Activated CD8-positive, alpha-beta memory T cell treated with anti-CD3 and anti-CD28 coated beads, Interleukin-2, amount 10 ng/mL, durations not matched to agents 7 days and 5 days (primary cell): Measurements from ENCODE around the gene C7orf33. TPM values are rescaled to one million over a fixed set of nuclear protein-coding genes. Genes with fewer than 3 reads are reported as not detected.
"Not testable (repeated sequence)": the region's sequence is repeated elsewhere in the genome, so short reads cannot be mapped to it uniquely, and the experiment has no call there.

ENCODE experiments used
- ATAC-seq: fragments of 150-1000 bp; cut with Tn5 transposase; one replicate; pipeline ENCODE4 v1.10.0; 2021; ENCODE audit warnings: moderate library complexity
- CTCF ChIA-PET: fragments of 350-600 bp; sonication (Branson Sonifier 250); formaldehyde crosslinking; loops from one replicate; lab custom pipeline; 2021; ENCODE audit warnings: antibody characterized with exemption; lab: Charles Lee
- DNase-seq: peaks from one replicate; pipeline ENCODE4 v3.0.0-alpha.2; 2020
- H3K27ac Mint-ChIP-seq: one replicate; pipeline ENCODE4 v1.8.0; 2021; ENCODE audit warnings: mild to moderate bottlenecking, mixed read lengths
- H3K27me3 Mint-ChIP-seq: one replicate; pipeline ENCODE4 v1.8.0; 2021; ENCODE audit warnings: mixed read lengths
- H3K36me3 Mint-ChIP-seq: one replicate; pipeline ENCODE4 v1.8.0; 2021; ENCODE audit warnings: mild to moderate bottlenecking, mixed read lengths
- H3K4me1 Mint-ChIP-seq: one replicate; pipeline ENCODE4 v1.8.0; 2021; ENCODE audit warnings: mixed read lengths
- H3K4me3 Mint-ChIP-seq: one replicate; pipeline ENCODE4 v1.8.0; 2021; ENCODE audit warnings: mild to moderate bottlenecking, moderate library complexity, mixed read lengths
- H3K9me3 Mint-ChIP-seq: one replicate; pipeline ENCODE4 v1.8.0; 2022; ENCODE audit warnings: low read depth, mixed read lengths
- total RNA-seq, 2 experiments: library from RNA; stranded (reverse); gene quantifications; one replicate each; pipeline ENCODE4 v1.2.3, GENCODE V29; 2021

Gene C7orf33
- total RNA-seq, 2 experiments from 2014 or later: not detected

GRCh38 chr7:148587076-148587475, 3.5 kb upstream of the C7orf33 start:
- Mint-ChIP-seq H3K4me3 (no peak overlapping the region), H3K36me3 (peaks cover 1% of the 10 kb centered on the region), H3K4me1 (peaks cover 21% of the 10 kb centered on the region), H3K27ac (no peak overlapping the region), H3K9me3 (no peaks in the 10 kb centered on the region), H3K27me3 (peaks cover 53% of the 10 kb centered on the region)
- ATAC-seq (no peak), DNase-seq (no peak)
- CTCF ChIA-PET: interaction anchor here (1.1 to 1.9 kb wide), 2 partner anchors 13 to 376 kb away, joined by 3 to 5 read pairs; no protein-coding TSS in a partner anchor

DNA sequence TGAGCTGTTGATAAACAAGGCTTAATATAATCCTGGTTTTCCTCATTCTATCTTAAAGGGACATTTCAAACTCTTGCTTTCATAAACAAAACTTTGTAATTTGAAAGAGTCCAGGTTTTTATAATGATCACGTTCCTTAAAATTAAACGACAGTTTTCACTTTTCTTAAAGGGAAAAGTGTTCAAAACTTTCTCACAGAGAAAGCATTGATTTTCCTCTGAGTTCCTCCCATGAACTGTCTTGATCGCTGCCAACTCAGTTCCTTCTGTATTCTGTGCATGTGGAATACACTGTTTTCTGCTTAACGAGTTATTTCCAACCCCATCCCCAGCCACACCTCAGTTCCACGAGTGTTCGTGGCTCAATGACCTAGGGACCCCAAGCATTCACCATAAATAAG, 2.4 kb upstream of the C7orf33 start:
- Mint-ChIP-seq H3K4me1 (peaks cover 21% of the 10 kb centered on the region), H3K27me3 (peaks cover 53% of the 10 kb centered on the region), H3K4me3 (no peak overlapping the region), H3K36me3 (peaks cover 1% of the 10 kb centered on the region), H3K27ac (no peak overlapping the region), H3K9me3 (no peaks in the 10 kb centered on the region)
- ATAC-seq (no peak), DNase-seq (no peak)
- CTCF ChIA-PET: interaction anchor here (2.0 kb wide), 1 partner anchor 378 kb away, joined by 4 read pairs; no protein-coding TSS in a partner anchor

DNA sequence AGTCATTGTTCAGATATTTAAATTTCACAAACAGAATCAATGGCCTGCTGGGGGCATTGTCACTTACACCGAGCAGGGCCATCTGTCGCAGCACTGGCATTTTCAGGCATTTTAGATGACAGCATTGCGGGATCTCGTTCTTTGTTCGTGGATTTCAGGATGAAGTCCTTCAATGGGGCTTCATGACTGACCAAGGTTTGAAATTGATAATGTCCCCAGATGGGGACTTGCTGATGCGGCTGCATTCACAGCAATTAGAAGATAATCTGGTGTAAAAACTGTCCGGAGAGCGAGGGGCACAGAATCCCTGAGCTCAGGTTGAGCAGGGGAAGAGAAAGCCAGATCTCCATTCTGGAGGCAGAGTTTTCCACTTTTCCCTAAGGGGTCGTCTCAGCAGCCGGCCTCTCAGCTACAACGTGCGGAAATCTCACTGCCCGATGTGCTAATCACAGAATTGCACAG, 1.9 kb upstream of the C7orf33 start:
- Mint-ChIP-seq H3K27ac (no peak overlapping the region), H3K4me3 (no peak overlapping the region), H3K9me3 (peaks cover under 1% of the 10 kb centered on the region), H3K4me1 (peaks cover 18% of the 10 kb centered on the region), H3K36me3 (peaks cover 2% of the 10 kb centered on the region), H3K27me3 (peaks cover 56% of the 10 kb centered on the region)
- ATAC-seq (no peak), DNase-seq (no peak)
- CTCF ChIA-PET: interaction anchor here (2.0 kb wide), 1 partner anchor 378 kb away, joined by 4 read pairs; no protein-coding TSS in a partner anchor

DNA sequence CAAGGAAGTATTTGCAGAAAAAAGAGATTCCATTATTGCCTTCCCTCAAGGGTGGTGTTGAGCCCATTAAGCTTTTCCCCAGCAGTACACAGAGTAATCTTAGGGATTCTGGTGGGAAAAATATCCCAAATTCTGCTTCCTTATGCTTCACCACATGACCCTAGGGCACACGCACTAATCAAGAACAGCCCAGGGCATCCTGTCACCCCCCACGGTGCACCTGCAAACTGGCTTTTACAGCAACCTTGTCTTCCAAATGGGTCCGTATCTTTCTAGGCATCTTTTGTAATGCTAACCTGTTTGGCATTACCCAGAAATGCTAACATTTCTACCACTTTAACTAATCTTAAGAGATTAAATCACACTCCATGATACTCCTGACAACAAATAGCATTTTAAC, 926 bp upstream of the C7orf33 start:
- no peak overlapping the region for H3K27ac Mint-ChIP-seq
- CTCF ChIA-PET: interaction anchor here (2.0 kb wide), 1 partner anchor 377 kb away, joined by 4 read pairs; no protein-coding TSS in a partner anchor
- peaks cover 4% of the 10 kb centered on the region for H3K36me3 Mint-ChIP-seq
- peaks cover 3% of the 10 kb centered on the region for H3K9me3 Mint-ChIP-seq
- H3K4me3 Mint-ChIP-seq: no peak overlapping the region
- peaks cover 10% of the 10 kb centered on the region for H3K4me1 Mint-ChIP-seq
- peaks cover 58% of the 10 kb centered on the region for H3K27me3 Mint-ChIP-seq
- no peak for ATAC-seq
- no peak for DNase-seq

- Mint-ChIP-seq H3K27ac (peak overlapping the region; percentile 67), H3K4me1 (peaks cover 11% of the 10 kb centered on the region), H3K27me3 (peaks cover 30% of the 10 kb centered on the region), H3K9me3 (peaks cover 12% of the 10 kb centered on the region), H3K36me3 (peaks cover 18% of the 10 kb centered on the region)
- DNase-seq: peak; percentile 8
- H3K4me3 Mint-ChIP-seq, ATAC-seq, CTCF ChIA-PET: not testable (repeated sequence)
Measured at GRCh38 chr7:148596354-148596753, 5.8 kb downstream of the C7orf33 start.

DNA sequence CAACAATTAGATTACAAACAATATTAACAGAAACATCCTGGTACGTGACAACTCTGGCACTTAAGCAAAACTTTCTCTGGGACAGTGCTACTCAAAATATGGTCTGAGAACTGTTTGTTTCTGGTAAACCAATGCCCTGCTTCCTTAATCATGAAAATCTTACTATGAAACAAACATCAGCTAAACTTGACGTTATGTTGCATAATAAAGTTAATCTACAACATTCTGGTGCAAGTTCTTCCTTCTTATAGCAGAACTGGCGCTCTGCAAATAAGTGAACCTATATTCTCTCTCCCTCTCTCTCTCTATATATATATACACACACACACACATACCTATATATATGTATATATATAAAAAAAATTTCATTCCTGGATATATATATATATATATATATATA, 7.8 kb downstream of the C7orf33 start:
- Mint-ChIP-seq H3K4me3 (no peak overlapping the region), H3K4me1 (peaks cover 11% of the 10 kb centered on the region), H3K27ac (no peak overlapping the region), H3K9me3 (peaks cover 12% of the 10 kb centered on the region), H3K27me3 (peaks cover 31% of the 10 kb centered on the region), H3K36me3 (peaks cover 18% of the 10 kb centered on the region)
- no peak for ATAC-seq
- no peak for DNase-seq
- CTCF ChIA-PET: no interaction called here

DNA sequence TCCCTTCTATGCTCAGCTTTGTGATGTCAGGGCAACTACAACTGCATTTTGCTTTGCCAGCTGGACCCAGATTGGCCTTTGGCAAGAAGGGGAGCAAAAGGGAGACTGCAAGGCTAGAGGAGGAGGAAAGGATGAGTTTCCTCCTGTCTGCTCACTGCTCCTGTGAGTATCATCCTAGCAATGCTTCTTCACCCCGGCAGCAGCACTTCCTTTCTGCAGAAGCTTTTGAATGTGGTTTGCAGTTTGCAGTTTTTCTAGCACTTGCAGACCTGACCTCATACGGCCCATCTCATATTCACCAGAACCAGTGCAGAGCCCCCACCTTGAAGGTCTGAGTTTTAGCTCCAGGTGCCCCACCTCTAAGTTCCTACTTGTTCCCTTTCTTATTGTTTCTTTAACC, 14.8 kb downstream of the C7orf33 start:
- ATAC-seq: no peak
- Mint-ChIP-seq H3K36me3 (peaks cover 12% of the 10 kb centered on the region), H3K4me3 (no peak overlapping the region), H3K4me1 (peaks cover 14% of the 10 kb centered on the region), H3K9me3 (peaks cover 8% of the 10 kb centered on the region), H3K27me3 (peaks cover 57% of the 10 kb centered on the region), H3K27ac (no peak overlapping the region)
- DNase-seq: no peak
- CTCF ChIA-PET: interaction anchor here (1.2 kb wide), 1 partner anchor 10 kb away, joined by 3 read pairs; no protein-coding TSS in a partner anchor

GRCh38 chr7:148607151-148607661, 16.6 kb downstream of the C7orf33 start:
- CTCF ChIA-PET: no interaction called here
- DNase-seq (no peak), ATAC-seq (no peak)
- Mint-ChIP-seq H3K36me3 (peaks cover 12% of the 10 kb centered on the region), H3K27me3 (peaks cover 62% of the 10 kb centered on the region), H3K27ac (no peak overlapping the region), H3K4me1 (peaks cover 14% of the 10 kb centered on the region), H3K9me3 (peaks cover 8% of the 10 kb centered on the region), H3K4me3 (no peak overlapping the region)

DNA sequence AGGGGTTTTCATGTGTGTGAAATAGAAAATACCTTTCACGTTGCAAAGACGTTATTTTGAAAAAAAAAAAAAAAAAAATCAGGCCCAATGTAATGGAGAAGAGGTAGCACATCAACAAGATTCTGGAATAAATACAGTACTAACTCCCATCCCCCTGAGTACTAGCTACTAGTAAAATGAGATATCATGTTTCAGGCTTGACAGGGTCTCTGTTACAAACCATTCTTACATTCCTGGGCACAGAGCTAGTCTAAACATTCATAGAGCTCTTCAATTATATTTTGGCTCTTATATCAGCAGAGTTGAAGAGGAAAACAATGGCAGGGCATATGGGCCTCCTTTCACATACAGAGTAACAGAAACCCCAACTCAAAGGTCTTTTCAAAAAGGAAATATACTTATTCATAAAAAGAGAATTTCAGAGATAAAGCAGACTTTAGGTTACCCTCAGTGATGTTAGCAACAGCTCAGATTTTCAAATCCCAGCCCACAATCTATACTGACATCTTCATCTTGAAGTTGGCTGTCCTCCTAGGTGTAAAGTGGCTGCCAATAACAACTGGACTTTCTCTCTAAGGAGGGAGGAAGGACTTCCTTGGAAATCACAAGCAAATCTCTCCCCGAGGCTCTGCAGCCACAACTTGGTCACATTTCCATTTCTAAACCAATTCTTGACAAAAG, 18.6 kb downstream of the C7orf33 start:
- no peak overlapping the region for H3K4me3 Mint-ChIP-seq
- ATAC-seq (no peak), DNase-seq (no peak)
- peaks cover 8% of the 10 kb centered on the region for H3K9me3 Mint-ChIP-seq
- H3K4me1 Mint-ChIP-seq: peaks cover 14% of the 10 kb centered on the region
- peaks cover 66% of the 10 kb centered on the region for H3K27me3 Mint-ChIP-seq
- H3K27ac Mint-ChIP-seq: no peak overlapping the region
- CTCF ChIA-PET: interaction anchor here (0.8 to 1.1 kb wide), 2 partner anchors 14 to 16 kb away, joined by 3 to 4 read pairs; no protein-coding TSS in a partner anchor
- H3K36me3 Mint-ChIP-seq: peaks cover 12% of the 10 kb centered on the region

DNA sequence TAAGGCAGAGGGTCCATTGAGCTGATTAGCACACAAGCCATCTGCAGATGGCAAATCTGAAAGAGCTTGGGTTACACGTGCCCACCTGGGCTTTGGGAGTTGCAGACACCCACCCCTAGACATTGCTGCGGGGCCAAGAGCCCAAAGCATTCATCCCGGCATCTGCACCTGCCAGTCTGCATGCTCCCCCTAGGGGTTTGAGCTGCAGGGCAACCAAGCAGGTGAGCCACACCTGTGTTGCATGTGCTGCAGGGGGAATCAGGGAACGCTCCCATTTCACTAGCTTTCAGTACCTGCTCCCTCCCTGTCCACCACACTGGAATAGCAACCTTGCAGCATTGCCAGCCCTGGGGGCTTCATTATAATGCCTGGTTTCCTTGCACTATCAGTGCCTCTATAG, 21.1 kb downstream of the C7orf33 start:
- H3K9me3 Mint-ChIP-seq: no peaks in the 10 kb centered on the region
- no peak overlapping the region for H3K4me3 Mint-ChIP-seq
- no peak for DNase-seq
- CTCF ChIA-PET: no interaction called here
- peaks cover 2% of the 10 kb centered on the region for H3K36me3 Mint-ChIP-seq
- peaks cover 9% of the 10 kb centered on the region for H3K4me1 Mint-ChIP-seq
- ATAC-seq: no peak
- peaks cover 70% of the 10 kb centered on the region for H3K27me3 Mint-ChIP-seq
- no peak overlapping the region for H3K27ac Mint-ChIP-seq

GRCh38 chr7:148615085-148615730, 24.6 kb downstream of the C7orf33 start:
- H3K9me3 Mint-ChIP-seq: peaks cover 14% of the 10 kb centered on the region
- H3K36me3 Mint-ChIP-seq: peaks cover 11% of the 10 kb centered on the region
- DNase-seq (no peak), ATAC-seq (no peak)
- H3K27ac Mint-ChIP-seq: no peak overlapping the region
- CTCF ChIA-PET: no interaction called here
- peaks cover 65% of the 10 kb centered on the region for H3K27me3 Mint-ChIP-seq
- no peak overlapping the region for H3K4me3 Mint-ChIP-seq
- H3K4me1 Mint-ChIP-seq: no peaks in the 10 kb centered on the region

DNA sequence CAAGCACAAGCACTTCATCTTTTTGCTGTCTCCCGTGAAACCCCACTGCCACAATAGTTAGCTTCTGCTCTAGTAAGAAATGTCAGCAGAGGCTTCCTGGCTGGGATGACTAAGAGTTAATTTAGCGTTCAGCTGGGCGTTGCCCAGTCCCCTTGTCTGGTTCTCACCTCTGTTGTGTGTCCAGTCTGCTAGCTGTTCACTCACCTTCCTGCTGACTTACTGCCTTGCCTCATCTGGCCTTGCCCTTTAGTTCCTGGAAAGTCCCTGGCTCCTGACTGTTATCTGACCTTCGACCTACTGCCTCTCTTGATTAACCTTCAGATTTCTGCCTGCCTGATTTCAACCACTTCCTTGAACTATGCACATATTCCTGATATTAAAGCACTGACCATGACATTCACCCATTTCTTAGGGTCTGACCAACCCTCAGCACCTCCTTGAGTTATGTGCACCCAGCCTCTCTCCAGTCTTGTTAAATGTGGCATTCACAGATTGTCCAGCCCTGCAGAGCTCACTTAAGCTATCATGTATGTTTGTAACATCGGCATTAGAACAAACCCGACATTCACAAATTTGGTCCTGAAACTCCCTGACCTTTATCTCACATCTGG, 30.3 kb downstream of the C7orf33 start:
- CTCF ChIA-PET: no interaction called here
- ATAC-seq (no peak), DNase-seq (no peak)
- Mint-ChIP-seq H3K4me1 (peaks cover 16% of the 10 kb centered on the region), H3K27me3 (peaks cover 68% of the 10 kb centered on the region), H3K9me3 (peaks cover 18% of the 10 kb centered on the region), H3K36me3 (peaks cover 14% of the 10 kb centered on the region), H3K27ac (no peak overlapping the region), H3K4me3 (no peak overlapping the region)

GRCh38 chr7:148621563-148621962, 31.0 kb downstream of the C7orf33 start:
- Mint-ChIP-seq H3K9me3 (peaks cover 18% of the 10 kb centered on the region), H3K4me1 (peaks cover 16% of the 10 kb centered on the region), H3K27ac (no peak overlapping the region), H3K36me3 (peaks cover 14% of the 10 kb centered on the region), H3K27me3 (peaks cover 65% of the 10 kb centered on the region), H3K4me3 (no peak overlapping the region)
- ATAC-seq (no peak), DNase-seq (no peak)
- CTCF ChIA-PET: no interaction called here
